Frontal cortex (tissue), 4 donors: ENCODE results near the gene TMEM114. TPM values are rescaled to one million over a fixed set of nuclear protein-coding genes. Genes with fewer than 3 reads are reported as not detected.

Source experiments
- DNase-seq, 2 donors: peaks; one replicate each; pipeline ENCODE4 v3.0.0; 2012; ENCODE audit warnings: low spot score in 2 of 2
- FAIRE-seq: peaks from 2 replicates; lab custom pipeline; 2012; peaks lifted over from hg19 to GRCh38; lab: Jason Lieb, UNC
- total RNA-seq: library from RNA; depleted of rRNA; stranded (reverse); fragments of >200 nt; gene quantifications from one replicate; pipeline ENCODE4 v1.2.3, GENCODE V29; 2014
- donor health status: control.
- donor health status: control.
- donor health status: control.

The TMEM114 gene
- not detected for total RNA-seq

DNA sequence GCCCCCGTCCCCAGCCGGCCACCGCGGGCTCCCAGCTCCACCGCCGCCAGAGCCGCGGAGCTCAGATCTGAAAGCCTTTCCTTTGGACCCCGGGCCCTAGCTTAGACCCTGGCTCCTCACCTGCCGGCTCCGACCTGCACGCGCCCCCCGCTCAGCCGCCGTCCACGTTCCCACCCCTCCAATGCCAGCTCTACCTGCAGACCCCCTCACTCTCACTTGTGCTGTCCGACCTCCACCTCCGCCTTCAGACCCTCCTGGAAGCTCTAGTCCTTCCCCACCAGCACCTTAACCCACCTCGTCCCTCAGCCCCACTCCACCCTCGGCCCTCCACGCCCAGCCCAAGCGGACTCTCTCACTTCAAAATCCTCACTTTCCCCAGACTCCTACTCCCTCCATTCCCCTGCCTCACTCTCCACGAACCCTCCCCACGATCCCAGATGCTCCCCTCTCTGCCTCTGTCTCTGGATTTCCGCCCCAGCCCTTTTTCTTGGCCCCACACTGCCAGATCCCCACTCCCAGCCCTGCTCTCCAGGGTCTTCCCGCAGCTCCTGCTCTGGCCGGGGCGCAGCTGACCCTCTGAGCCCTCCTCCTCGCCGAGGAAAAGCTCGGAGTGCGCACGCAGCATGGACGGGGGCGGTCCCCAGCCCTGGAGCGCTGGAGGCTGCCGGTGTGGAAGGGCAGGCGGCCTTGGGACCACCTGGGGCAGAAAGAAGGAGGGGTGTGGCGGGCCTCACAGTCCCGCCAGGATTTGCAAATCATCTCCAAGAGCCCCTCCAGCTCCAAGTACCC lies at the start of gene TMEM114:
TSS of gene TMEM114 (minus strand) at position 612 of the 789 bp plus-strand sequence. CDS start 673 bp downstream, outside the sequence.
- FAIRE-seq = no peak
- DNase-seq = no peak

DNA sequence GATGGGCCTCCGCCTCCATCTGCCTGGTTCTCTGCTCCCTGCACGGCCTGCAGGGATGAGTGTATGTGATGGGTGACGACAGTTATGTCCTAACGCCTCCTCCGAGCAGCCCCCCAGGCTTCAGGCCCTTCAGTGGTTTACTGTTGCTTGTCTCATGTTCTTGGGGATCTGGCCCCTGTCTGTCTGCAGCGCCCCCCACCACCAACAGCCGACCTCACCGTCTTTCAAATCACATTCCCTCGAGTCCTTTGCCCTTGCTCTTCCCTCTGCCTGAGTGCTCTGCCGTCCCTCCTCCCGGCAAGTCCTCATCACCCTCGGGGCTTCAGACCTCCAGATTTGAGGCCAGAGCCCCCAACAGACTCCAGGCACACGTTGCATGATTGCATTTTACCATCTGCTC lies 49.4 kb upstream of the TMEM114 start:
- FAIRE-seq (no peak), DNase-seq (no peak)

DNA sequence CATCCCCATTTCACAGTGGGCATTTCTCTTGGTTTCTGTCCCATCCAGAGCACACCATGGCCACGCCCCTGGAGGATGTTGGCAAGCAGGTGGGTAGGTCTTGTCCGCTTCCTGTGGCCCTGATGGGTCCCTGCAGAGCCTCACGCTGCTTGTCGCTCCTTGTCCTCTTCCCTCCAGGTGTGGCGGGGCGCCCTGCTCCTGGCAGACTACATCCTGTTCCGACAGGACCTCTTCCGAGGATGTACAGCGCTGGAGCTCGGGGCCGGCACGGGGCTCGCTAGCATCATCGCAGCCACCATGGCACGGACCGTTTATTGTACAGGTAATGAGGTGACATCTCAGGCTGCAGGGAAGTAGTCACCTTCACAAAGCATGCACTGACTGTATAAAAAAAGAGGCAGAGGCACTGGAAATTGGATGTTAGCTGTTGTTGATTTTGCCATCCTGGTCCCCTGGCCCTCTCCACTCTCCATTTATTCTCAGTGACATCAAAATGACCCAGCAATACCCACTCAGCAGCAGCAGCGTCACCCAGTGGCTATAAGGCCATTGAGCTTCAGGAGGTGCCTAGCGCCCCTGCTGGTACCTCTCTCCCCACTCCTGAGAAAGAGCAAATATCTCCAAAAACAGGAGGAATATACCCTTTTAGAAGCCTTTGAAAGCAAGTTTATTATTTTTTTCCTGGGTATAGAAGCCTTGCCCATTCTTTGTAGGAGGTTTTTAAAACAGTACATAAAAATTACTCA lies 44.9 kb upstream of the TMEM114 start:
- no peak for FAIRE-seq
- no peak for DNase-seq

GRCh38 chr16:8632675-8633182 lies 42.4 kb upstream of the TMEM114 start:
- FAIRE-seq (no peak), DNase-seq (peak in 1 of 2 donors; percentile 28)

- DNase-seq (no peak), FAIRE-seq (no peak)
Measured at GRCh38 chr16:8631818-8632465, 41.6 kb upstream of the TMEM114 start.

DNA sequence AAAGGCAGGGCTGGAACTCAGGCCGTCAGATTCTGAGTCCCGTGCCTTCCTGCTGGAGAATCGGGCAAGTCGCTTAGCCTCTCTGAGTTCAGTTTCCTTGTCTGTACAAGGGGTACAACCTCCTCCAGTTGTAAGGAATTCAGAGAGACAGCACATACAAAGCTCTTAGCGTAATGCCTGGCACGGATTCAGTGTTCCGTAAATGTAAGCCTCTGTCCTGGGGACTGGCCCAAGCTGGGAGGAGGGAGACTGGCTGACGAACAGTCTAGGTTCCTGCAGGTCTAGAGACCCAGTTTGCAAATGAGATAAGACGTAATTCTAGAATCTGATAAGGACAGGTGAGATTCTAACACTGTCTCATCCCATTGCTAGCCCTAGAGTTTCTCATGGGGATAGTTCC lies 41.1 kb upstream of the TMEM114 start:
- no peak for DNase-seq
- no peak for FAIRE-seq

- FAIRE-seq = no peak
- no peak for DNase-seq
Measured at GRCh38 chr16:8630255-8630953, 40.1 kb upstream of the TMEM114 start.

DNA sequence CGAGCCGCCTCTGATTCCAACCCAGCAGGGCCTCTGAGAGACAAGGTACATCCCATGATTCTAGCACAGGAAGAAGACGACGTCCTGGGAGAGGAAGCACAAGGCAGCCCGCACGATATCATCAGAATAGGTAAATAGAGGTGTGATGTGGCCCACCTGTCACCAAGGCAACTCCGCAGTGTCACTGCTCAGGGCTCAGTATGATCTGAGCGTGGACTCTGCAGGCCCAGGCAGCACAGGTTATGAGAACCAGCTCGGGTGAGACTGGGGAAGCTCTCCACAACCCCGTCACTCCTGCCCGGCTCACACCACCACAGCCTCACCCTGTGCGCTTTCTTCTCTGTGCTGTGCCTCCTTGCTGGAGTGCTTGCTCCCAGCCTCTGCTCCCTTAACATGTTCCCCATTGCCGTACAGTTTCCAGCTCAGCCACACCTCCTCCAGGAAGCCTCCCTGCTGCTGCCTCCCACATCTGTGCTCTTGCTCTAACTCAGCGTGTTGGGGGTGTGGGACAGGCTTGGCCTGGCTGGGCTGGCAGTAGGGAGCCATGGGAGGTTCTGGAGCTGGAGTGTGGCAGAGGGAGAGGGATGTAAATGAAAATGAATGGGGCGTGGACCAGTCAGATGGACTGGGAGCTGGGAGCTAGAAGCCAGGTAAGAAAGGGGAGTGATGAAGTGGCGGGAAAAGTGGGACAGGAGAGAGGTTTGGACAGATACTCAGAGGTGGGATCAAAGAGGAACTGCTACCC lies 38.8 kb upstream of the TMEM114 start:
- DNase-seq = no peak
- no peak for FAIRE-seq

- no peak for DNase-seq
- no peak for FAIRE-seq
Measured at GRCh38 chr16:8627456-8627855, 37.1 kb upstream of the TMEM114 start.

- DNase-seq (no peak), FAIRE-seq (no peak)
Measured at GRCh38 chr16:8626946-8627345, 36.6 kb upstream of the TMEM114 start.

DNA sequence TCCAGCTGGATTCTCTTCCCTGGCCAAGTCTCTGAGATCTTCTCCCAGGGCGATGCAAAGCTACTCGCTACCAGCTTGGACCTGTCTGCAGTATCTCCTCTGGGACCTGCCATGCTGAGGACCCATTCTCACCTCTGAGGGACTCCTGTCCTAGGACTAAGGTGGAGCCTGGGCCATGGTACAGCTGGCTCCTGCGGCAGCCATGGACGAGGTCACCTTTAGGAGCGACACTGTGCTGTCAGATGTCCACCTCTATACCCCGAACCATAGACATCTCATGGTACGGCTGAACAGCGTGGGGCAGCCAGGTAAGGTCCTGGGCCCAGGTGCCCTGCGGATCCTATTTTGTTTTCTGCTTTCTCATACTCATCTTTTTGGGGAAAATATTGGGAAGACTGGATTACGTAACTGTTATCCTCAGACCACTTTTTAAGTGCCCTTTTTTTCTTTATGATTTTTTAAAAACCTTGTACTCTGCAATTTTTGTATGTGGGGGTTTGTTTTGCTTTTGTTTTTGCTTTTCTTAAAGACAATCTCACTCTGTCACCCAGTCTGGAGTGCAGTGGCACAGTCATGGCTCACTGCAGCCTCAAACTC lies 35.3 kb upstream of the TMEM114 start:
- DNase-seq (no peak), FAIRE-seq (no peak)

DNA sequence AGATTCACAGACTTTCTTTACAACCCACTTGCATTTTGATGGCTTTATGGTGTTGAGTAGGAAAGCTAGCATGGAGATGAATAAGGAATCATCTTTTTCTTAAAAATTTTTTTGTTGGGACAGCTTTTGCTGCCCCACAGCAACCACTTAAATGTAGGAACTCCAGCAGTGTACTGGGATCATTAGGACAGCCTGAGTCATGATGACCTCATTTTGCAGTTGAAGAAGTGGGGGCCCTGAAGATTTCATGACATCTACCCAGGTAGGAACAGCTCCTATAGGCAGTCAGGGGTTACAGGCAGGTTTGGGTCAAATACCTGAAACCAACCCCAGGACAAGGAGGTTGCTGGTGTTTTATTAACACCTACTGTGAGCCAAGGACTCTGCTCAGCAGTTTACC lies 33.3 kb upstream of the TMEM114 start:
- DNase-seq = no peak
- FAIRE-seq = no peak

GRCh38 chr16:8622315-8622656 lies 32.0 kb upstream of the TMEM114 start:
- FAIRE-seq (no peak), DNase-seq (peak; percentile 24 to 39)

GRCh38 chr16:8621572-8622314 lies 31.4 kb upstream of the TMEM114 start, which contains the start of gene METTL22:
Gene METTL22 (plus strand): TSS chr16:8621698. CDS start chr16:8625666, 3,968 bp downstream.
- DNase-seq = peak; percentile 88 to 98
- FAIRE-seq = no peak

DNA sequence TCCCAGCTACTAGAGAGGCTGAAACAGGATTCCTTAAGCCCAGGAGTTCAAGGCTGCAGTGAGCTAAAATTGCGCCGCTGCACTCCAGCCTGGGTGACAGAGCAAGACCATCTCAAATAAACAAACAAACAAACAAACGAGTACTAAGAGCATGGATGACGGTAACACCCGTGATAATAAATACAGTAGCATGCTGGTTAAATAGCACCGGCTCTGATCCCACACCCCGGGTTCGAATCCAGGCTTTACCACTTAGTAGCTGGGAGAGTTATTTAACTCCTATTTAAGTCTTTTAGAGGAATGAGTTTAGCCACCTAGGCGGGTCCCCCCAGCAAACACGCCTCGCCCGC lies 30.9 kb upstream of the TMEM114 start:
- DNase-seq (no peak), FAIRE-seq (no peak)

- no peak for FAIRE-seq
- DNase-seq = no peak
Measured at GRCh38 chr16:8620535-8620934, 30.2 kb upstream of the TMEM114 start.

- FAIRE-seq (no peak), DNase-seq (no peak)
Measured at GRCh38 chr16:8619671-8620370, 29.5 kb upstream of the TMEM114 start.
